ENCODE results near the gene CHCT1. TPM values are rescaled to one million over a fixed set of nuclear protein-coding genes. Genes with fewer than 3 reads are reported as not detected.

The CHCT1 gene
- total RNA-seq, 1 experiment from 2014 or later = not detected

Other genes with a start within 250 kb of the CHCT1 start
- gene USP32, start 30.4 kb upstream of the CHCT1 start, total RNA-seq (2014; rRNA removed; shearing (Covaris generic)) = 60.2 and 91.5 TPM in 2 replicates
- gene APPBP2, start 103.8 kb downstream of the CHCT1 start, total RNA-seq (2014; rRNA removed; shearing (Covaris generic)) = 11.7 TPM in 2 replicates
- gene PPM1D, start 177.7 kb downstream of the CHCT1 start, total RNA-seq (2014; rRNA removed; shearing (Covaris generic)) = 9.6 and 13.9 TPM in 2 replicates